ENCODE results near the gene FAM47E.

The FAM47E gene

GRCh38 chr4:76251441-76252270, at the start of gene FAM47E:
FAM47E (plus strand) TSS chr4:76251721; CDS start chr4:76251747, 26 bp downstream.
- peak; percentile 31 for DNase-seq

DNA sequence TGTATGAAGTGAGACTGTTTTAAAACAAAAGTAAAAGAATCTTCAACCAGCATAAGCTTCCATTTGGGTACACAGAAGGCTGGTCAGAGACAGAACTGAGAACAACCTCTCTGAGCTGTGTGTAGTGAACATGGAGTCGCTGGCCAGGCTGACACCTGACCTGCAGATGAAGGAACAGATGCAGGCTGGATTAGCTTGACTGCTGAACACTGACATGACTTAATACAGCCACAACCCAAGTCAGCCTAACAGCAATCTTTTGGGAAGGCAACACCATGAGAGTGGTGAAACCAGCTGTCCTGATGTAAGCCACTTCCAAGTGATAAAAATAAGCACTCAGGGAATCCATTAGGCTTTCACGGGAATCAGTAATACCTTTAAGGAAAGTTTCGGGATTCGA, 48.0 kb upstream of the FAM47E start:
- no peak for DNase-seq

- DNase-seq: no peak
Measured at GRCh38 chr4:76204936-76205335, 46.6 kb upstream of the FAM47E start.

DNA sequence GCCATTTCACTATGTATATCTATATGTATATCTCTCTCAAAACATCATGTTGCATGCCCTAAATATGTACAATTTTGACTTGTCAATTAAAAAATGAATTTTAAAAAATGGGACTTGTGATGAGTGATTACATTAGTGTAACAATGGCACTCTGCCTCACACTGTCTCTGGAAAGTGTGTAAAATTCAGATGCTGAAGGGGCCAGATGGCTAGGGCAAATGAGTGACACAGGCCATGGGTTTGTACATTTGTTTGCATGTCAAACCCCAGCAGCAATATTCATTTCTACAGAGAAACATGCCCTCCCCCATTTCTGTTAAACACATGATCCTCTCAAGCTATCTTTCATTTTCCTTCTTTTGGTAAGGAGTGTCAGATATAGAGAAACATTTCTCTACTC, 46.0 kb upstream of the FAM47E start:
- DNase-seq: peak; percentile 2

DNA sequence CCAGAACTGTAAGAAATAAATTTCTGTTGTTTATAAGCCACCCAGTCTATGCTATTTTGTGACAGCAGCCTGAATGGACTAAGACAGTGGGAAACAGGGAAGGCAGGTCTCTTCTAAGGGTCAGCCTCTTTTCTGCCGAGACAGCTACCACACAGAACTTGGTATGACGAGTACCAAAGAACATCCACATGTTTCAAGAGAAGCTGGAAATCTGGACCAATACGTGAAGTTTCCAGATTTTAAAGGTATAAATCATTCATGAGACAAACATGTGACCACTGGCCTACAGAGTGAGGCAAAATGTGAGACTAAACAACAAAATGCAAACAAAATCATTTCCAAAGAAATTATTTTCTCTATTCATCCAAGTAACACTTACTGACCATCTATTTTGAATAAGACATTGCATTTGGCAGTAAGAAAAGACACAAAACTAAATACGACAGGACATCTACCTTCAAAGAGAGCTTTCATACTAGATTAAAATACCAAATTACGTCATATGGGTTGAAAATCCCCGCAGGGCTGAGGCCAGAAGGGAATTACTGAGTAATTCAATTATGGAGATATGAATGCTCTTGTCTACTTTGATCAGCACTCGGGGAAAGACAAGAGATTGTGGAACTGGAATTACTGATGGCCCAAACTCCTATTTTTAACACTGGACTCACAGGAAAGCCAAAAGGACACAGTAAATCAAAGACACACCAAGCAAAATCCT, 45.1 kb upstream of the FAM47E start:
- DNase-seq: no peak

DNA sequence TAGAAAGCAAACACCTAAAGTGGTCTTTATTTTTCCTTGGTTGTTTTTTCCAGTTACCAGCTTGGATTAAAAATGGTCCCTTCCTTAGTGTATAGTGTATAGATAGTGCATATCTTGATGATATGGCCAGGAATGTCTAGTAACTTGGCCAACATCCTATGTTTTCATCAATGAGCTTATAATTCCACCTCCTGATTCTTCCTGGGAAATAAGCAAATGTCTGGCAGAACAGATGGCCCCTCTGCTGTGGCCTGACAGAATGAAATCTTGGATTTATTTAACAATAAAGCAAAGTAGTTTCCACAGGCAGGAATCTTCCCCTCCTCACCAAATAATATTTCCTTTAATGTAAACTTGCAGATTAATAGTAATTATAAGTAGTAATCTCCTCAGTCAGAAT, 44.0 kb upstream of the FAM47E start:
- DNase-seq: peak; percentile 6

DNA sequence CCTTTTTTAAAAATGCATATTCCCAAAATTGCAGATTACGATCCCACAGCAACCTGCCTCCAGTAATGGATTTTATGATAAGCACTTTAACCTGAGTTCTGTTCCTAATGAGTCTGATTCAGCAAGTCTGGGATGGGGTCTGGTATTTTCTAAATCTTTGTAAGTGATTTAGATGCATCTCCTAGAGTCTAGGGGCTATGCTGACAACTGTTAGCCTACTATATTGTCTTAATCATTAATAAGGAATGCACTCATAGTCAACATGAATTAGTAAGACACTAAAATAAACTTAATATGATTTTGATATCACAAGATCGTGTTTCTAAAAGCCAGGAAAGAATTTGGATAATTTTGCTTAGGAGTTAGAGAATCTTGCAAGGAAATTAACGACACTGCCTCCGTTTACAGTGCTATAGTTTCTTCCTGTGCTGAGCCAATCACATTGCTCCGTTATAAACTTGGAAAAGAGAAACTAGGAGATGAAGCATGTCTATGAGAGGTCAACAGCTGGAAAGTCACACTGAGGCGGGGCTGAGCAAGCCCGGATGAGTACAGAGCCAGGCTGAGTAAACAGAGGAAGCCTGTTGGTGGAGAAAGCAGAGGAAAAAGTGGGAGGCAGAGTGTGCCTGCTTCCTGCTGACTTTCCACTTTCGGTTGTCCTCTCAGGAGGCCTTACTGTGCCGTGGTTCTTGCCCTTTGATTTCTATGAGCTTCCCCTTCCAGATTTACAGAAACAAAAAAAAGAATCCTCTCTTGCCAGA, 43.3 kb upstream of the FAM47E start:
- peak; percentile 74 for DNase-seq

- DNase-seq: no peak
Measured at GRCh38 chr4:76209881-76210280, 41.6 kb upstream of the FAM47E start.

- no peak for DNase-seq
Measured at GRCh38 chr4:76210452-76210851, 41.1 kb upstream of the FAM47E start.

- no peak for DNase-seq
Measured at GRCh38 chr4:76211769-76212708, 39.5 kb upstream of the FAM47E start.

DNA sequence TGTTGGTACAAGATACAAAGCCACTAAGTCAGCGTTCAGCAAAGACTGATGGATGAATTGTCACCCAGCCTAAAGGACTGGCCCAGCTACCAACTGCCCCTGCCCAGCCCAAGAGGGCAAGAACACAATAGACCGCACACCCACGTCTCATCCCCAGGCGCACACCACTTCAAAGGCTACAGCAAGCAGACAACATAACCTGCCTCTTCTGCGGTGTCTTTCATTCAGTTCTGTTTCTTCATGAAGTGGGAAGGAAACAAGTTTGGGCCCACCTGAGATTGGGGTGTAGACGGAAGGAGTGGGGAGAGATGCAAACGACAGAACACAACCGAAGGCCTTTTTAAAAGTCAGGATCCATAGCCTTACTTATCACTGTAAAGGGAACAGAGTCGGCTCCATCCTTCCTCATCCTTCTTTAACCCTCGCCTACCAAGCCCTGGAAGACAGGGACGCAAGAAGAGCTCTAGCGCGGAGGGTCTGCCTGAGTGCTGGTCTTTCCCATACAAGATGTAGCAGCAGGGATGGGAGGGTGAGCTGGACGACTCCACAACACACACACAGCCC, 38.6 kb upstream of the FAM47E start:
- peak; percentile 9 for DNase-seq

GRCh38 chr4:76213415-76214176, 37.9 kb upstream of the FAM47E start, which contains the start of gene SCARB2:
SCARB2 (minus strand) TSS chr4:76213824; CDS start chr4:76213543, 281 bp downstream.
- peak; percentile 40 for DNase-seq

GRCh38 chr4:76214177-76214675, 37.3 kb upstream of the FAM47E start:
- DNase-seq: peak; percentile 34

GRCh38 chr4:76215077-76215476, 36.4 kb upstream of the FAM47E start:
- no peak for DNase-seq

DNA sequence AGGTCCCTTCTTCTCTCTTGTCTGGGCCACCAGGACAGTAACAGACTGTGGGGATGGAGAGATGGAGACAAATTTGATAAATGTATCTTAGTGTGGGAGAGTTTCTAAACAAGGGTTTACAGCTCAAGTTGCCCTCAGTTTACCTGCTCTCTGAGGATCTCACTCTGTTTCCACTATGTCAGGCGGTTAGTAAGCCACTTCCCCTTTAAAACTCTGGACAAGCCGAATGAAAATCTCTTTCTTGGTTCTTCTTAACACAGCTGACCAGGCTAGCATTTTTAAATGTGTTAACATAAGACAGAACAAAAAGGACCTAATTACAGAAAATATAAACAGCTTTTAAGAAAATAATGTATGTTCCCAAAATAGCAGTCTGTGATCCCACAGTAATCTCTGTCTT, 35.0 kb upstream of the FAM47E start:
- DNase-seq: no peak

DNA sequence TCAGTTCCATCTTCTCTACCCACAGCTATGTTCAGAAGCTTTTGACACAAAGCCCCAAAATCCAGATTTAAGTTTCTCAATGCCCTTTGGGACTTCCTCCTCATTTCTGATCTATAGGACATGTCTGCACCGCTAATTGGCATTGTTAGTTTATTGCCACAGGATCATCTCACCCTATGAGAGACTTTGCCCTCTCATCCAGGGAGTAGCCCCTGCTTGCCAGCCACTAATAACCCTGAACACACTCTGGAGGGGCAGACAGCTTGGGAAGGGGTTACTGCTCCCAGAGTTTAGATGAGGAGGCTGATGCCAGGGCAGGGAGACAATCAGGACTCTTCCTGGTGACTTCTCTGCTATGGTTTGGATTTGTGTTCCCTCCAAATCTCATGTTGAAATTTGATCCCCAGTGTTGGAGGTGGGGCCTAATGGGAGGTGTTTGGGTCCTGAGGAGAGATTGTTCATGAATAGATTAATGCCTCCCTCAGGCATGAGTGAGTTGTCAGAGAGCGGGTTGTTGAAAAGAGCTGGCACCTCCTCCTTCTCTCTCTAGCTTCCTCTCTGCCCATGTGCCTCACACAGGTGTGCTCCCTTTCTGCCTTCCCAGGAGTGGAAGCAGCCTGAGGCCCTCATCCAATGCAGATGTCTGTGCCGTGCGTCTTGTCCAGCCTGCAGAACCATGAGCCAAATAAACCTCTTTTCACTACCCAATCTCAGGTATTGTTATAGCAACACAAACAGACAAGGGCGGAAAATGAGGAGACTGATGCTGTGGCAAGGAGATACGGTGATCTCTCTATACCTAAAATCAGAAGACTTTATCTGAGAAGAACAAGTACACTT, 34.3 kb upstream of the FAM47E start:
- no peak for DNase-seq

DNA sequence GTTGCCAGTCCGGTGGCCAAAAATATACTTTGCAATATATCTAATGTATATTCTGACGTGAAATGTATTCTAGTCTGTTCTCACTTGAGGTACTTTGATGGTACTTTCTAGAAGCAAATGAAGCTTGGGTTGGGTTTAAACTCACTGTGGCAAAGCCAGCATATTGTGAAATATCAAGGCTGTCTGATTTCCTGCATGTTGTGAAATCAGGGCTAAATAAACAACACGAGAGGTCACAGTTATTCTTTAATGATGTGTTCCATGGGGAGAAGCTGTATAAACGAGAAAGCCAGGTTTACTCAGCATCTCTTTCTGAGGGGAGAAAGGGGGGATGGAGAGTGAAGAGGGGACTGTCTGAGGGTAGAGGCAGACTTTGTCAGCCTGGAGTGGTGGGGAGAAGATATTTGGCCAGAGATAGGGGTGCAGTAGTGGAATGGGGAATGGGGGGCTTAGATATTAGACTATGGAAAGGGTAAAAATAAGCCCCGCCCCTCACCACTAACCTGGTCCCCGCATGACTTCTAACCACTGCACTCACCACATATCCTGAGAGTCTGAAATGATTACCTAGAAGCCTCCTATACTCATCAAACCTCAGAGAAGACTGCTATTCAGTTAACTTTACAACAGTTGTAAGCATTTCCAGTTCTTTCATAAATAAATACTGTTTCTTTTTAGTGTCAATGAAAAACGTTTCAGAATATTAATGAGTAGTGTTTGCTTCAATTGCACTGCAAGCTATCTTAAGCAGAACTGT, 32.0 kb upstream of the FAM47E start:
- no peak for DNase-seq

DNA sequence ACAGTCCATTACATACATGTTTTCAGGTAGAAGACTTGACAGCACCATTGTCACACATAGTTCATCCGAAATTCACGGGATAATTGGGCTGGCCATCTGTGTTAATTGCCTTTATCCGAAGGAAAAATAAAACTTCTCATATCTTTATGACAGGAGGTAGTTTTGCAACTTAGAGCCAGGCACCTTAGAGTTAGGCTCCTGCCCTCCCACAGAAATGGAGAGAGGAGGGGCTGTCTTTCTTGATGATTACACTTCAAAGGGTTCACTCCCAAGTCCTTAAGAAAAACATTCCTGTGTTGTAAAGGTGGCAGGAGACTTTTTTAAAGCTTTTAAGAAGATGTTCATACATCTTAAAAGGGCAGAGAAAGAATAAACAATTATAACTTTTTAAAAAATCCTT, 27.4 kb upstream of the FAM47E start:
- DNase-seq: no peak

DNA sequence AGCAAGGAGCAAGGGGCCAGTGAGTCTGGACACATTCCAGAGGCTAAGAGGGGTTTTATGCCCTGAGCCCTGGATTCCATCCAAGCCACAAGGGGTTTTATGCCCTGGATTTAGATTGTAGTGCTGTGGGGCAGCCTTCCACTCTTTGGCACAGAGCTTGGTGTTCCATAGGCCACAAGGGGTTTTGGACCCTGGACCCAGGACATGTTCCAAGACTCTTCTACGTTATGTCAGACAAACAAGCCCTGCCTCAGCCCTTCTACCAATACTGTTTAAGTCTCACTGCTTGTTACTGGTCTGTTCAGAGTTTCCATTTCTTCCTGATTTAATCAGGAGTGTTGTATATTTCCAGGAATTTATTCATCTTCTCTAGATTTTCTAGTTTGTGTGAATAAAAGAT, 25.1 kb upstream of the FAM47E start:
- DNase-seq: no peak
